GM19025 (cell line): Measurements from ENCODE around the gene OGFOD3.

Experiments used
- ATAC-seq: cut with Tn5 transposase; IDR thresholded peaks from one replicate; pipeline ENCODE4 v1.9.1; 2021; ENCODE audit warnings: mild to moderate bottlenecking, low read depth, moderate library complexity; ENCODE audit not compliant: unreplicated experiment

The OGFOD3 gene

DNA sequence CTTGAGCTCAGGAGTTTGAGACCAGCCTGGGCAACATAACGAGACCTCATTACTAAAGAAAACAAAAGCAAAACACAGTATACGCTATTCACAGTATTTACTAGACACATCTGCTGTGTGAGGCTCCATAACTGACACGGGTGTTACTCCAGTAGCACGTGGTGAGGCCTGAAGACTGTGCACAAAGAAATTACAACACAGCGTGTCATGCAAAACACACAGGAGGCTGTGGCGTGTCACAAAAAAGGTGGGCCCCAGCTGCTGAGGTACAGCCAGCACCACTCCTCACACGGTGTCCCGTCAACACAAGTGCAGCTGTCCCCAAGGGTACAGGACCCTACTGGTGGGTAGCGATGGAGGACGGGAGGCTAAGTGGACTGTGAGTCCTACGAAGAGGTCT, 29.5 kb upstream of the OGFOD3 start:
- ATAC-seq = no peak

DNA sequence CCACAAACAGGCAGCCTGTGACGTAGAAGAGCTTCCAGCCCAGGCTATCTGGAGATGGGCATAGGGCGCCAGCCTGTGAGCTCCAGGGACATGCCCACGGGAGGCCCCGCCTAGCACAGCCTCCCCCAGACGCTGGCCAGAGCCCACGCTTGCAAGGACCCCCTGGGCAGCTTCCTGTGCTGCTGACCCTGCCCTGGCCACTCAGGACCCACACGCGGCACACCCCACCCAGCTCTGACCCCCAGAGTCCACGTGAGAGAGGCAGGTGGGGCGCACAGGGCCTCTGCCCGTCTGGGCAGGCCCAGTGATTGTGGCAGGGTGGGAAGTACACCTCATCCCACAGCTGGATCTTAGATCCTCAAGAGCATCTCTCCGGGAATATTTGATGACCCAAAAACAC, 28.3 kb upstream of the OGFOD3 start:
- no peak for ATAC-seq

DNA sequence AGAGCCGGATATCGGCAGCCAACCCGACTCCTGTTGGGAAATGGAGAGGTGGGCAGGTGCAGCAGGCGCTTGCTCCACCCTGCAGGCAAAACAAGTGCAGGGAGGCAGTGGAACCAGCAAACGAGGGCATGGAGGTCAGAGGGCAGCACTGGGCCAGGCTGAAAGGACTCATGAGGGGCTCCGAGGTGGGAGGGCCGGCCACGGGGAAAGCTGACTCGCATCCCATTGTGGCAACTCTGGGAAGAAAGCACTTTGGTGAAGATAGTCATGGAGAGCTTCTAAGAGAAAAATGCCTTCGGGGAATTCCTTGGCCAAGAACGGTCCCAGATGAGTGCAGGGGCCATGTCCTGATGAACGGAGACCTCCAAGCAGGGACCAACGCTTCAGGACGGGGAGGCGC, 27.7 kb upstream of the OGFOD3 start:
- ATAC-seq = no peak

DNA sequence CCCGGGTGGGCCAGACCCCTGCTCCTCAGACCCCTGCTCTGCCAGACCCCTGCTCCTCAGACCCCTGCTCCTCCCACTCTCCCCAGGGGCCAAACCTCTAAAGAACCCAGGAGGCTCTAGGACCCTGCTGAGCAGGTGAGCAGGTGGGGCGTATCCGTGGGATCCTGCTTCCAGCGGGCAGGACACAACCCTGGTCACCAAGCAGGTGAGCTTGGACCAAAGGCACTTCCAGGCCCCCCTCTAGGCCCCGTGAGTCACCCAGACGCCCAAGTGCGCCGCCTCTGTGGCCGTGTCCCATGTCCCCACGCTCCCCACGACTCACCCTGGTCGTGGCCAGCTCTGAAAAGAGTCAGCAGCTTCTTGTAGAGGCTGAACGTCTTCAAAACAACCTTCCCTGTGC, 27.2 kb upstream of the OGFOD3 start:
- ATAC-seq = no peak

DNA sequence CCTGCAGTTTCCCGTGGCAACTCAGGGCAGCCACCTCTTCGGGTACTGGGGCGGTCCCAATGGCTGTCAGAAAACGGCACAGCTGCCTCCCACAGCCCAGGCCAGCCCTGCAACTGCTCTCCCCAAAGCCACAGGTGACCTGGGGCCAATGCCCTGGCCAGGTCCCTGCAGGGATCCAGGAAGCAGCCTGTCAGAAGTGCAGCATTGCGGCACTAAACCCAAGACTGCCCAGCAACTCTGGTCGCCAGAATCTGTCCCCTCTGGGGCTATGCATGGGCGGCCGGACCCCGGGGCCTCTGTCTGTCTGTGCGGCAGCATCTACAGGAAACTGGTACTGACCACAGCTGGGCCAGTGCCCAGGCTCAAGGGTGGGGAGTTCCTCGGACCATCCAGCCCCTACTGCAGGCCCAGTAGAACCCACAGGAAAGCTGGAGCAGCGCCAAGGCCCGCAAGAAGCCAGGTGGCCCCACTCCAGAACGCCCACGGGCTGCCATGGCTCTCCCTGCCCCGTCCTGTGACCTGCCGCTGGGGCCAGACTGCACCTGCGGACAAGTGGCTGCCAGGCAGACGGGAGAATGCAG, 26.6 kb upstream of the OGFOD3 start:
- ATAC-seq = no peak

DNA sequence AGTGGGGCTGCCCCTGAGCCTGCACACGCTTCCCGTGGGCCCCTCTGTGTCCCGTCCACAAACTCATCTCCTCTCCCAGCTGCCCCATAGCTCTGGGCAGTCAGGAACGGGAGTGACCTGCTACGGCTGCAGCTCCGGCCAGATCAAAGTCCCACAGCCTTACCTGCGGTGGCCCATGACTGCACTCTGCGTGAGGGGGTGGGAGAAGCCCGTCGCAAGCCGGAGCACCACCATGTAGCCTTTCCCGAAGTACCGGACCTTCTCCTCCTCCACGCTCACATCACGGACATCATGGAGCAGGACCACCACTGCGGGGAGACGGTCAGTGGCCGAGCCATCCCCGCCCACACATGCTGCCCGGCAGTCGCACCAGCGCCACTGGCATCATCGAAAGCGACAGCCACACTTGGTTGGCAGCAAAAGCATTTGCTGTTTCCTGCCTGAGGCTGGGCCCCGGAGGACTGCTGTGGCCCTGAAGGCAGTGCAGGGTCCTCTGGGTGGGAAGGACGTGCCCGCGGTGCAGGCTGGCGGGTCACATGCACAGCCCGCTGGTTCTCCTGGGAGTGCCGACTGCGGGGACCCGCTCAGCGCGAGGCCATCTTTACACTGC, 26.0 kb upstream of the OGFOD3 start:
- no peak for ATAC-seq

DNA sequence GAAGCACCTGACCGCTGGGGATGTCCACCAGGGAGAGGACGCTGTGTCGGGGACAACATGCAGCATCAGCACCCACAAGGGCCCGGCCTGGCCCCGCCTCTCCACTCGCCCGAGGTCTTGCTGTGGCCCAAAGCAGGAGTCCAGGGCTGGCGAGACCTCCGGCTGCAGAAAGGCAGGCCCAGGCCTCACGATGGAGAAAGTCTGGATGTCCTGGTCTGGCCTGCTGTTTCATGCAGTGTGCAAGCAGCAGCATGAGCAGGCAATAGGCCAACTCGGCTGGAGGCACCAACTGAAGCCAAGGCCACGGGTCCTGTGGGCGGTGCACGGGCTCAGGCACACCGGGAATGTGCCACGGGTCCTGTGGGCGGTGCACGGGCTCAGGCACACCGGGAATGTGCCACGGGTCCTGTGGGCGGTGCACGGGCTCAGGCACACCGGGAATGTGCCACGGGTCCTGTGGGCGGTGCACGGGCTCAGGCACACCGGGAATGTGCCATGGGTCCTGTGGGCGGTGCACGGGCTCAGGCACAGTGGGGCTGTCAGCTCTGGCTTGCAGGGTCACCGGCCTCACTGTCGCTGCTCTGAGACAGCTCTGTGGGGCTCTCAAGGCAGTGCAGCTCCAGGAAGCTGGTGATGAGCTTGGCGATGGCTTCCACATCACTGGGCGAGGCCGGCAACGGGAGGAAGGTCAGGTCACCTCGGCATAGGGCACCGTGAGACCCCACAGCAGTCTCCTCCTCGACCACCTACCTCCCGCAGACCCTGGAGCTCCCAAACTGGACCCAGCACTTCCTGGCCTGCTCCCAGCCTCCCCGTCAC, 25.3 kb upstream of the OGFOD3 start:
- no peak for ATAC-seq

DNA sequence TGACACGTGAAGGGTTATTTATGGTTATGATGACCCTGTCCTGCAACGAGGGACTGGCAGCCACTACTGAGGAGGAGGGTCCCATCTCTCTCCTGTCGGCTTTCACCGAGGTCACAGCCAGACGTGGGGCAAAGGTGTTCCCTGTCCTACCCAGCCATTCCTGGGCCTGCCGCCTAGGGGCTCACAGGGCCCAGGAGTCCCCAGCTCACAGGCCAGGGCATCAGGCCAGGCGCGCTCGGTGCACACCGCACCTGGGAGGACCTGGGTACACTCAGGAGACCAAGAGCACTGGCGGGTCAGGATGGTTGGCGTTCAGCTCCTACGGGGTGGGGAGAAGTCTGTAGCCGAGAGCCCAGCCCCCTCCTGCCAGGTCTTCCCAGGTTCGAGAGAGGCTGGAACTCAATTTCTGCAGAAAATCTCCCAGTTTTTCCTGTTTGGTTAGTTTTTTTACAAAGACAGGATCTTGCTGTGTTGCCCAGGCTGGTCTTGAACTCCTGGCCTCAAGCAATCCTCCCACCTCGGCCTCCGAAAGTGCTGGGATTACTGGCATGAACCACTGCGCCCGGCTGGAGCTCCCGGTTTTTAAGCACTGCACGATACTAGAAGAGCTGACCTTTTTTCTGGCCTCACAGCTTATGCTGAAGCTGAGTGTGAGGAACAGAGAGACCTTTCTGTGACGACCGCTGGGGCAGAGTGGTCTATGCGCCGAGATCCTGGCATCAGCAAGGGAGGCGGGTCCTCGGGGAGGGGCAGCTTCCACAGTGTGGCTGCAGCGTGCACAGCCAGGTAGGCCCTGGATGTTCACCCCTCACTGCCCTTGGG, 24.5 kb upstream of the OGFOD3 start:
- ATAC-seq = no peak

DNA sequence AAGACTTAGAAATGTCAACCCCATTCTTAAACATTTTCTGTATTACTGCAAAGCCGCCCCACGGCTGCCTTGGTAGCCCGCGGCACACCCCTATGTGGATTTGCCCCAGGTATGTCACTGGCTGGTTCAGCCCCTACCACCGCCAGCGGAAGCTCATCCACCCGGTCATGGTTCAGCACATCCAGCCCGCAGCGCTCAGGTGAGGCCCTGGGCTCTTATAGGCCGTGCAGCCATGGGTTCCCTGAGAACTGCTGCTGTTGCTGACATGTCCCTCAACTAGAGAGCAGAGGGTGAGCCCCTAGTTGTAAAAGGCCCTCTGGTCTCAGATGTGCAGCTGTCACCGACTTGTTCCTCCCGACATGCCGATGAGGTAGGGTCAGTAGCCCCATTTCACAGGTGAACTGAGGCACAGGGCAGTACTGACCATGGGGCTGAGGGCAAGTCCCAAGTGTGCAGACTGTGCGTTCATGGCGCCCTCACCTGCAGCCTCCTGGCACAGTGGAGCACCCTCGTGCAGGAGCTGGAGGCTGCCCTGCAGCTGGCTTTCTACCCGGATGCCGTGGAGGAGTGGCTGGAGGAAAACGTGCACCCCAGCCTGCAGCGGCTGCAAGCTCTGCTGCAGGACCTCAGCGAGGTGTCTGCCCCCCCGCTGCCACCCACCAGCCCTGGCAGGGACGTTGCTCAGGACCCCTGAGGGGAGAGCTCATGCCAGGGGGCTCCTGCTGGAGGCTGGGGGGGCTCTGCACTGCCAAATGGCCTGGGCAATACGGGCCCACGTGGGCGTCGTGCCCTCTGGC, 23.5 kb upstream of the OGFOD3 start:
- ATAC-seq = no peak

DNA sequence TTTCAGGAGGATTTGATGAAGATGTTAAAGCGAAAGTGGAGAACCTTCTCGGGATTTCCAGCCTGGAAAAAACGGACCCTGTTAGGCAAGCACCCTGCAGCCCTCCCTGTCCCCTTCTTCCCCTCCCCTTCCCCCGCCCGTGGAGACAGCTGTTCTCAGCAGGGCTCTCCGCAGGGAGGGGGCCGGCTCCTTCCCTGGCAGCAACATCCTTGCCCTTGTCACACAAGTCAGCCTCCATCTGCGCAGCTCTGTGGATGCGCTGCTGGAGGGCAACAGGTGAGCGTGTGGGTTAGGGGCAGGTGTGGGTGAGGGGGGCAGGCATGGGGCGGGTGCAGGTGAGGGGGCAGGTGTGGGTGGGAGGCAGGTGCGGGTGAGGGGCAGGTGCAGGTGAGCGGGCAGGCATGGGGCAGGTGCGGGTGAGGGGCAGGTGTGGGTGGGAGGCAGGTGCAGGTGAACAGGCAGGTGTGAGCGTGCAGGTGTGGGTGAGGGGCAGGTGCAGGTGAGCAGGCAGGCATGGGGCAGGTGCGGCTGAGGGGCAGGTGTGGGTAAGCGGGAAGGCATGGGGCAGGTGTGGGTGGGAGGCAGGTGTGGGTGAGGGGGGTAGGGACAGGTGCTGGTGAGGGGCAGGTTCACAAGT, 22.7 kb upstream of the OGFOD3 start:
- no peak for ATAC-seq

DNA sequence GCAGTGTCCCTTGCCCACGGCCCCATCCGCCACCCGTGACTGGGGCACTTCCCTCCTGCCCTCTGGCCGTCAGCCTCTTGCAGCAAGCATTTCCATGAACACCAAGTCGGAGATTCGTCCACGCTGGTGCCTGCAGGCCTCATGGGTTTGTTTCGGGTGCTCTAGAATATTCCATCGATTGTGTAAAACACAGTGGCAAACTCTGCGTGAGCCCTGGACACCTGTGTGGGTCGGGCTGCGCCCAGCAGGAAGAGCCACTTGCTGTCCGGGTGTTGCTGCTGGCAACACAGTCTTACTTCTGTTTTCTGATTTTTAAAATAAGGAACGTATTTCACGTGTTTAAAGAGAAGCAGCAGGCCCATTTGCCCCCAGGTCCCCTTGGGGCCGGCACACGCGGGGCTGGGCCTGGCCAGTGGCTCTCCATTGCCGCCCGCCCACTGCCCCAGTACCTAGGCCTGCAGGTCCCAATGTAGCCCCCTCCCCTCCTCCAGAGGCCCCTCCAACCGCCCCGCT, 22.1 kb upstream of the OGFOD3 start:
- no peak for ATAC-seq

DNA sequence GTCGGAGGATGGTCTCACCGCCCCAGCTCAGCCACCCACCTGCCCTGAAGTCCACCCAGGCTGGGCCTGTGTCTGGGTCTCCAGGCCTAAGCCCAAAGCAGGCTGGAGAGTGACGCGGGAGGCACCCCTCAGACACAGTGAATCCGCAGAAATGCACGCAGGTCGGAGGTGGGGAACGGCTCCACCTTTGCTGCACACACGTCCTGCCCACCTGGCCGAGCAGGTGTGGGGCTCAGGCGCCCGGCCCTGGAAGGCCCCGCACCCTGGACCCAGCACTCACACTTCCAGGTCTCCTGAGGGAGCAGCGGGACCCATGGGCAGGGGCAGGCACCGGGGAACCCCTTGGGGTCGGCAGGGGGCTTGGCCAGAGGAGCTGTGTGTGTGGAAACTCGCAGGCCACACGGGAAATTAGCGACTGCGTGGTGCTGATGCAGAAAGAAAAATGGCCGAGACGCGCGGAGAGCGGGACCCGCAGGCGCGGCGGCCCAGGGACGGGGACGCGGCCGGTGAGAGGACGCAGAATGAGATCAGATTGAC, 21.5 kb upstream of the OGFOD3 start:
- ATAC-seq = no peak

DNA sequence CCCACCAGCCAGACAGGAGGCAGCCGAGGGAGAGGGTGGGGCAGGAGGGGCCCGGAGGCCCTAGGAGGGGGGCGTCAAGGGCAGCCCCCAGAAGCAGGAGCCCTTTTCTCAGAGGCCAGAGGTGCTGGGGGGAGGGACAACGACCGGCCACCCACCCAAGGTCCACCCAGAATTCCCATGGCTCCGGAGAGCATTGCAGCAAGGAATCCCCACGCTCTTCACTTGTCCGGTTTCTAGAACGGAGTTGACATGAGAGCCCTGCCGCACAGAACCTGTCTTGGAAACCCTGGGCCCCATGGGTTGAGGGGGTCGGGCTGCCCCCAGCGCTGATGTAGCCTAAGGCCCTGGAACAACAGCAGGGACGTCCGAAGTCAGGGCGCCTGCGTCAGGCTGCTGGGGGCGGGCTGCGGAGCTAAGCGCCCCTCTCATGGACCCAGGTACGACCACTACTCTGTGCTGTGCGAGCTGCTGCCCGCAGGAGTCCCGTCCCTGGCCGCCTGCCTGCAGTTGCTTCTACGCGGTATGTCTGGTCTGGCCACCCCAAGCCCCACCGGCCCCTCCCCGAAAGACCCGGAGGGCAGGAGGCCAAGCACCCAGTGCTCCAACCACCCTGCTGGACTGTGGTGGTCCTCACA, 20.9 kb upstream of the OGFOD3 start:
- ATAC-seq = no peak

DNA sequence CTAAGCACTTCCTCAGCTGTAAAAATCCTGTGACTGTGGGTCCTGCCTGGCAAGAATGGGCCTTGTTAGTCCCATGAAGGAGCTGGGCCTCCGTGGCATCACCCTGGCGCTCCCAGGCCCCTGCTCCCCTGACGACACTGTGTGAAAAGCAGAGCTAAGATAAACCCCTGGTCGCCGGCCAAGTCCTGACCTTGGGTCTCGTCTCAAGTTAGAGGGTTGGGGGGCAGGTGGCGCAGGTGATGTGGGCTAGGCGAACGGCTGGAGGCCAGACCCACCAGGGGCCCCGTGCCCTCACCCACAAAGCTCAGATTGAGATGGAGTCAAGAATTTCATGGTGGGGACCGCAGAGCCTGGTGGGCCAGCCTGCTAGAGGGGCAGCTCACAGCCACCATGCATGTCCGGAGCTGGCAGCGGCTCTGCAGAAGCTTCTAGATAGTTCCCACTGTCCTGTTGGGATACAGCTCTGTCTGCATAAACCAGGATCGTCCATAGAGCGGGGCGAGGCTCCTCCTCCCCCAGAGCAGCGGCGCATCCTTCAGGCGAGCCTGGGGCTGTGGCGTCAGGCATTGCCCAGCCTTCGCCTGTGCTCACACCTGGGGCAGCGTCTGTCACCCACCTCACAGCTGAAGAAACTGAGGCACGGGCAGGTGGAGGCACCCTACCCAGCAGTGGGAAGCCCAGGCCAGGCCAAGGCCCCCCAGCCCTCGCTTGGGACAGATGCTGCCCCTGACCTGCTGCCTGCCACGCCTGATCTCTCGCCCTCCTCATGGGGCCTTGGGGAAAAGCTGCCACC, 20.2 kb upstream of the OGFOD3 start:
- ATAC-seq = no peak

DNA sequence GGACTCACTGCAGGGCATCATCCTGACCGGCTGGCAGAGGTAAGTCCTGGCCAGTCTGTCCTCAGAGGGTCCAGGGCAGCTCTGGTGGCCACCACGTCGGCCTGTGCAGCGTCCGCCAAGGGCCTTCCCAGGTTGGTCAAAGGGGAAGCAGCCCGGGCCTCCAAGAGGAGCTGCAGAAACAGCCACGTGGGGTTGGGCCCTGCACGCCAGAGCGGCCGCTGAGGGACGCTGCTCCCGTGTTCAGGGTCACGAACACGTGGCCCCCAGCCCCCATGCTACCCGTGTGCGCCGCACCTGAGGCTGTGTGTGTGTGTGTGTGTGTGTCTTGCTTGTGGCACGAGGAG, 18.9 kb upstream of the OGFOD3 start:
- no peak for ATAC-seq

DNA sequence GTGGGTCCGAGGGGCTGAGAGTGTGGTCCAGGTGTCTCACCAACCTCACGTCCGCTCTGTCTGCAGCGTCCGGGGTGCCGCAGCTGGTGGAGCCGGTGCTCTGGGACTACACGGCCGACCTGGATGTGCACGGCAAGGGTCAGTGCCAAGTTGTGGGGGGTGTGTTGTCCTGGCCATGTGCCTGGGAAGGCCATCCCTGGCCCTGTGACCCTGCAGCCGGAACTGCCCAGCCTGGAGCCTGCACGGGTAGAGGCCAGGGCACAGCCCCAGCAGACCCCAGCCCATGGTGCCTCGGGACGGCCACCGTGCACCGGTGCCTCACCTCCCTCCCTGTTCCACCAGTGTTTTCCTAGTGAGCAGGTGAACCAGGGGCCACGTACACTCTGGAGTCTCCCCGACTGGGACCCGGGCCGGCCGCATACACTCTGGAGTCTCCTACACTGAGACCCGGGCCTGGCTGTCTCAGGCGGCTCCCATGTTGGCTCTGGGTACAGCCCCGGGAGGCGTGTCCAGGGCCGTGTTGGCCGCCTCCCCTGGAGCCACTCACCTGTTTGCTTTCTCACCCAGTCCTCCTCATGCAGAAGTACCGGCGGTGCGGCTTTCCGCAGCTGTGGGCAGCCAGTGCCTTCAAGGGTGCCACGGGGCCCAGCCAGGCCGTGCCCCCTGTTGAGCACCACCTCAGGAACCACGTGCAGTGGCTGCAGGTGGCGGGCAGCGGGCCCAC, 18.4 kb upstream of the OGFOD3 start:
- no peak for ATAC-seq
